Endothelial cell (in vitro differentiated cells): Measurements from ENCODE around the gene ITGB1. TPM values are rescaled to one million over a fixed set of nuclear protein-coding genes. Genes with fewer than 3 reads are reported as not detected.
A peak's percentile ranks its signal among the peaks of the same experiment; 100 is the strongest.
"Not testable (repeated sequence)": the region's sequence is repeated elsewhere in the genome, so short reads cannot be mapped to it uniquely, and the experiment has no call there.

Experiments used
- DNase-seq: peaks from one replicate; pipeline ENCODE4 v3.0.0; 2021; ENCODE audit warnings: low spot score
- H3K27ac Mint-ChIP-seq: one replicate; pipeline ENCODE4 v1.8.0; 2021; ENCODE audit warnings: mixed read lengths, inconsistent platforms; ENCODE audit not compliant: unreplicated experiment
- H3K27me3 Mint-ChIP-seq: one replicate; pipeline ENCODE4 v1.8.0; 2021; ENCODE audit warnings: mild to moderate bottlenecking, moderate library complexity, mixed read lengths, inconsistent platforms; ENCODE audit not compliant: unreplicated experiment
- H3K36me3 Mint-ChIP-seq: one replicate; pipeline ENCODE4 v1.8.0; 2021; ENCODE audit warnings: mild to moderate bottlenecking, low read depth, mixed read lengths, inconsistent platforms; ENCODE audit not compliant: unreplicated experiment
- H3K4me1 Mint-ChIP-seq: one replicate; pipeline ENCODE4 v1.8.0; 2021; ENCODE audit warnings: mild to moderate bottlenecking, mixed read lengths, inconsistent platforms; ENCODE audit not compliant: unreplicated experiment
- H3K4me3 Mint-ChIP-seq: one replicate; pipeline ENCODE4 v1.8.0; 2021; ENCODE audit warnings: mild to moderate bottlenecking, mixed read lengths, inconsistent platforms; ENCODE audit not compliant: unreplicated experiment
- H3K9me3 Mint-ChIP-seq: one replicate; pipeline ENCODE4 v1.8.0; 2021; ENCODE audit warnings: mixed read lengths, inconsistent platforms; ENCODE audit not compliant: unreplicated experiment
- total RNA-seq: library from RNA; stranded (reverse); fragmentation: NEBNext Ultra II Directional; extraction: Animal tissue kit (Norgen Biotek cat#: 25700); gene quantifications from one replicate; pipeline ENCODE4 v1.2.1, GENCODE V29; 2021; ENCODE audit not compliant: unreplicated experiment
- TF ChIP-seq, protein P1 (sequence below): fragments of 200-600 bp; sonication (generic); IDR thresholded peaks from one replicate; pipeline ENCODE4 v1.5.0; 2021; ENCODE audit warnings: antibody characterized with exemption; ENCODE audit not compliant: unreplicated experiment

ITGB1 gene
- total RNA-seq, 1 donor from 2014 or later = 504 TPM

DNA sequence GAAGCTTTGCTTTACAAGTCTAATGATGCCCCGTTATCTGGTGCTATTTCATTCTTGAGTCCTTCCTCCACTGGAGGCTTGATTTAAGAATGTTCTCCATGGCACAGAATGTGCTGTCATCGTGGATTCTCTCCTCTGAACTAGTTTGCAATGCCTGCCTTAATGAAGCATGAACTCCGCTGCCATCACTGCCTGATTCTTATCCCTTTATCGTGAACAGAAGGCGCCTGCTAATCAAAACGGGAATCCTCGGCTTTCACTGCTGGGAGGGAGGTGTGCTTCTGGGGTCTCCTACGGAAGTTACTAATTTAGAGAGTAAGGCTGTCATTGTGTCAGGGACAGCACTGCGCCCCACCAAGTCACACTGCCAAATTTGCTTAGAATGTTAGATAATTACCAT is 56.2 kb downstream of the ITGB1 start:
- DNase-seq = no peak
- Mint-ChIP-seq H3K4me3 (no peak overlapping the region), H3K4me1 (no peaks in the 10 kb centered on the region), H3K27me3 (no peaks in the 10 kb centered on the region), H3K9me3 (no peaks in the 10 kb centered on the region), H3K36me3 (peaks cover 10% of the 10 kb centered on the region), H3K27ac (no peak overlapping the region)
- TF ChIP-seq, protein P1, sequence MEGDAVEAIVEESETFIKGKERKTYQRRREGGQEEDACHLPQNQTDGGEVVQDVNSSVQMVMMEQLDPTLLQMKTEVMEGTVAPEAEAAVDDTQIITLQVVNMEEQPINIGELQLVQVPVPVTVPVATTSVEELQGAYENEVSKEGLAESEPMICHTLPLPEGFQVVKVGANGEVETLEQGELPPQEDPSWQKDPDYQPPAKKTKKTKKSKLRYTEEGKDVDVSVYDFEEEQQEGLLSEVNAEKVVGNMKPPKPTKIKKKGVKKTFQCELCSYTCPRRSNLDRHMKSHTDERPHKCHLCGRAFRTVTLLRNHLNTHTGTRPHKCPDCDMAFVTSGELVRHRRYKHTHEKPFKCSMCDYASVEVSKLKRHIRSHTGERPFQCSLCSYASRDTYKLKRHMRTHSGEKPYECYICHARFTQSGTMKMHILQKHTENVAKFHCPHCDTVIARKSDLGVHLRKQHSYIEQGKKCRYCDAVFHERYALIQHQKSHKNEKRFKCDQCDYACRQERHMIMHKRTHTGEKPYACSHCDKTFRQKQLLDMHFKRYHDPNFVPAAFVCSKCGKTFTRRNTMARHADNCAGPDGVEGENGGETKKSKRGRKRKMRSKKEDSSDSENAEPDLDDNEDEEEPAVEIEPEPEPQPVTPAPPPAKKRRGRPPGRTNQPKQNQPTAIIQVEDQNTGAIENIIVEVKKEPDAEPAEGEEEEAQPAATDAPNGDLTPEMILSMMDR = no peak

DNA sequence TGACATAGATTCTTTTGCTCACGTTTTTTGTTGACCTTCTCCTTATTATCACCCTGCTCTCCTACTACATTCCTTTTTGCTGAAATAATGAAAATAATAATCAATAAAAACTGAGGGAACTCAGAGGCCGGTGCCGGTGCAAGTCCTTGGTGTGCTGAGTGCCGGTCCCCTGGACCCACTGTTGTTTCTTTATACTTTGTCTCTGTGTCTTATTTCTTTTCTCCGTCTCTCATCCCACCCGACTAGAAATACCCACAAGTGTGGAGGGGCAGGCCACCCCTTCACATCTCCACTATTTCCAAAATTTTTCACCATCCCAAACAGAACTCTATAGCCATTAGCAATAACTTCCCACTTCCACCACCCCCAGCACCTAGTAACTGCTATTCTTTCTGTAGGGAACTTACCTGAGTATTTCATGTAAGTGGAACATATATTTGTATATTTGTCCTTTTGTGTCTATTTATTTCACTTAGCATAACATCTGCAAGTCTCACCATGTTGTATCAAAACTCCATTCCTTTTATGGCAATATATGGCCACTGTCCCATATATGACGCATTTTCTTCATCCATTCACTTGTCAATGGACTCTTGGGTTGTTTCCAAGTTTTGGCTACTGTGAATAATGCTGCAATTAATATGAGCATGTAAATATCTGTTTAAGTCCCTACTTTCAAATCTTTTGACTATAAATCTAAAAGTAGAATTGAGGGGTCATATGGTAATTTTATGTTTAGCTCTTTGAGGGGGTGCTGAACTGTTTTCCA is 62.6 kb downstream of the ITGB1 start:
- not testable (repeated sequence) for DNase-seq, H3K27ac Mint-ChIP-seq, H3K9me3 Mint-ChIP-seq, H3K4me3 Mint-ChIP-seq, H3K4me1 Mint-ChIP-seq, H3K27me3 Mint-ChIP-seq
- peaks cover 19% of the 10 kb centered on the region for H3K36me3 Mint-ChIP-seq

DNA sequence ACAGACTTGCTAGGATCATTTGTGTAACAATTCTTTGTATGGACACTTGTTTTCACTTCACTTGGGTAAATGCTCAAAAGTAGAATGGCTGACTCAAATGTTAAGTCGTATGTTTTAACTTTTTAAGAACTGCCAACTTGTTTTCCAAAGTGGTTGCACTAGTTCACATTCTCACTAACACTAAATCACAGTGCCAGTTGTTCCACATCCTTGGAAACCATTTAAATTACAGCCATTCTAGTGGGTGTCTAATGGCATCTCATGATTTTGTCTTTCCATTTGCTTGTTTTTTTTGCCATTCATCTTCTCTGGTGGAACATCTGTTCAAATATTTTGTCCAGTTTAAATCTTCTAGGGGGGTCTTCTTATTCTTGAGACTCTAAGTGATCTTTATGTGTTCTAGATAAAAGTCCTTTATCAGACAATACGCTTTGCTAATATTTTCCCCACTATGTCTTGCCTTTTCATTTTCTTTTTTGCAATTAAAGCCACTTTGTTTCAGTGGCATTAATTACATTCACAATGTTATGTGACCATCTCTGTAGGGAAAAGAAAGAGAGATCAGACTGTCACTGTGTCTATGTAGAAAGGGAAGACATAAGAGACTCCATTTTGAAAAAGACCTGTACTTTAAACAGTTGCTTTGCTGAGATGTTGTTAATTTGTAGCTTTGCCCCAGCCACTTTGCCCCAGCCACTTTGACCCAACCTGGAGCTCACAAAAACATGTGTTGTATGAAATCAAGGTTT is 63.9 kb downstream of the ITGB1 start:
- Mint-ChIP-seq H3K4me1 (no peaks in the 10 kb centered on the region), H3K36me3 (peaks cover 19% of the 10 kb centered on the region), H3K27ac (no peak overlapping the region)

DNA sequence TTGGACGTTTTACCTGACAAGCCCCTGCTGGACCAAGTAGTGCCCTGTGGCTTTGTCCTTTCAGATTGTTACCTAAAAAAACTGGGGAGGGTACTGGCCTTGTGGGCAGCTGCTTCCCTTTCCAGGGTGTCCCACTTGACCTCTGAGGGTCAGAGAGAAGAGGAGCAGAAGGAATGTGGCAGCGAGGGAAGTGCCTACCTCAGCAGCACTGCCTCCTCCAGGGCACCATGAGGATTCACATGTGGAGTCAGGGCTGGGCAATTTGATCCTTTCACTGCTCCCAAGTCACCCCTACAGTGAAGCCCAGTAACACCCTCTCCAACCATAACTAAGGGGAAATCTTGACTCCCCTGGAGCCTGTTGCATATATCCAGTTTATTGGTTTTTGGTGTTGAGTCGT is 64.6 kb downstream of the ITGB1 start:
- H3K4me1 Mint-ChIP-seq = no peaks in the 10 kb centered on the region
- no peak overlapping the region for H3K4me3 Mint-ChIP-seq
- no peak overlapping the region for H3K27ac Mint-ChIP-seq
- peaks cover 18% of the 10 kb centered on the region for H3K36me3 Mint-ChIP-seq
- TF ChIP-seq, protein P1 = peak; percentile 20
- no peaks in the 10 kb centered on the region for H3K9me3 Mint-ChIP-seq
- no peak for DNase-seq
- H3K27me3 Mint-ChIP-seq = peaks cover 2% of the 10 kb centered on the region

More for the DNA sequence above, 63.9 kb downstream of the ITGB1 start:
- Mint-ChIP-seq H3K4me3 (no peak overlapping the region), H3K9me3 (no peaks in the 10 kb centered on the region), H3K27me3 (peaks cover 2% of the 10 kb centered on the region)
- DNase-seq = no peak
- TF ChIP-seq, protein P1 = no peak

DNA sequence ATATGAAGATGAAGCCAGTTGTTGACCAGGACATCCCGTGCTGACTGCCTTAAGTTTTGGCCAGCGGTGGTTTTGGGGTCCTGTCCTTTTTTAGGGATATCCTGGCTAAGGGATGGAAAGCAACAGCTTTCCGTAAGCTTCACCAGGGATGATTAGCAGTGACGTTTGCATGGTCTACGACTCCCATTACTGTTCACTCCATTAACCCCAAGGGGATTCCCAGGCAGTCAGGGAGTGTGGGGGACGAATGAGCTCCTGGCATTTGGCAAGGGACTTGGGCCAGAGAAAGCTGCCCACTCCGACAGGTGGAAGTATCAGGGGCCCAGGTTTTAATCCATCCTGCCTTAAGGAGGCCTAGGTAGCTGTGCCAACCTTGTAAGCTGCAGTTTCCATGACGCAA is 66.8 kb downstream of the ITGB1 start:
- TF ChIP-seq, protein P1 = no peak
- H3K27ac Mint-ChIP-seq = no peak overlapping the region
- peak overlapping the region; percentile 63 for H3K4me3 Mint-ChIP-seq
- no peaks in the 10 kb centered on the region for H3K9me3 Mint-ChIP-seq
- DNase-seq = no peak
- no peaks in the 10 kb centered on the region for H3K4me1 Mint-ChIP-seq
- peaks cover 6% of the 10 kb centered on the region for H3K36me3 Mint-ChIP-seq
- peaks cover 2% of the 10 kb centered on the region for H3K27me3 Mint-ChIP-seq
